ENCODE measurements around the gene MYO15A. TPM values are rescaled to one million over a fixed set of nuclear protein-coding genes. Genes with fewer than 3 reads are reported as not detected.

The MYO15A gene
- total and polyA plus RNA-seq, 2 donors (not counting 1 experiment from before 2014, with no cell fraction given), result 0.42 to 2.0 TPM

DNA sequence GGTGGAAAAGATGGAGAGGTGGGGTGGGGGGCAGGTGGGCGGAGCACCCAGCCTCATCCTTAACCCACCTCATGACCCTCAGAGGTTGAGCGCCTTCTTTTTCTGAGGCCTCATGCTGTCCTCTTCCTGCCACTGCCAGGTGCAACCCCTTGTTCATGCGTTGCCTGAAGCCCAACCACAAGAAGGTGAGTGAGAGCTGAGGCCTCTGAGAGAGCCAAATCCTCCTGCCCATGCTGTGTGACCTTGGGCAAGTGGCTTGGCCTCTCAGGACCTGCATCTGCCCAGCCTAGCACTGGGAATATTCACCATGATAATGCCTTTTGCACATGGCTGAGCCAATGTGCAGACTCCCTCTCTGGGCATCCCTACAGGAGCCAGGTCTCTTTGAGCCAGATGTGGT, 32.1 kb downstream of the MYO15A start:
- Histone ChIP-seq H3K9ac (ENCODE audit: insufficient read depth, low read length) (no peak overlapping the region), H3K36me3 (ENCODE audit: control insufficient read depth, insufficient read depth, low read length) (no peaks in the 10 kb centered on the region), H3K4me1 (ENCODE audit: control insufficient read depth, extremely low read depth, insufficient read depth, low read length) (no peaks in the 10 kb centered on the region)

DNA sequence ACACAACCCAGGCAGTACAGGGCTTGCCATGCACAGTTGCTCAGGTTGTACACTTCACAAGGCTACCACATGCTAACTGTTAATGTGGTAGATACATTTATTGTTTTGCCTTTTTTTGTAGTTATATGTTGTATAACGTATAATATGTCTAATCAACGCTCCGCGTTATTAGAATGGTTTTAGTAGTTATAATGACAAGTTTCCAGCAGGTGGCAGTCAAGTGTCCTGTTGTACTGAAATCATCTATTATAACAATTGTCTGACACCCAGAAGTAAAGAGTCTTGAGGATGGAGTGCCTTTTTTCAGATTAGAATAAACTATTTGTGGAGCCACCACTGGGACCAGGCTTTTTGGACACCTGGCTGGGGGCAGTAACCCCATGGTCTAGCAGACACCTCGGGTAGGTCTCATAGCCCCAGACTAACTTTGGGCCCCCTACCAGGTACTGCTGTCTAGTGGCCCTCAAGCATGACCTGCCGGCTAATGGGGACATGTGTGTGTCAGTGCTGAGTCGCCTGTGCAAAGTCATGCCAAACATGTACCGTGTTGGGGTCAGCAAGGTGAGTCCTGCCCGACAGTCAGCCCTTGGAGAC, 32.8 kb downstream of the MYO15A start:
- peaks cover 5% of the 10 kb centered on the region for H3K27me3 ChIP-seq (ENCODE audit: control insufficient read depth, insufficient read depth, low read length)
- H2AFZ ChIP-seq (ENCODE audit: low read length), result no peak overlapping the region
- no peaks in the 10 kb centered on the region for H3K9me3 ChIP-seq (ENCODE audit: control insufficient read depth, insufficient read depth, low read depth, low read length)
- H3K4me1 ChIP-seq (ENCODE audit: control insufficient read depth, extremely low read depth, insufficient read depth, low read length), result no peaks in the 10 kb centered on the region
- no peaks in the 10 kb centered on the region for H3K79me2 ChIP-seq (ENCODE audit: control insufficient read depth, insufficient read depth, low read length)
- TF ChIP-seq EZH2 (IDR thresholded peaks at IDR 0.05; ENCODE audit: low read length, missing control alignments) (no peak), CTCF (conservative IDR thresholded peaks at IDR 0.05 in 1 of 2, IDR thresholded peaks at IDR 0.05 in 1 of 2; ENCODE audit: low read depth in 1 of 2, low read length in 2 of 2) (peak; percentile 23 to 48)
- no peaks in the 10 kb centered on the region for H4K20me1 ChIP-seq (ENCODE audit: control insufficient read depth, extremely low read depth, insufficient read depth, low read length)
- H3K36me3 ChIP-seq (ENCODE audit: control insufficient read depth, insufficient read depth, low read length), result no peaks in the 10 kb centered on the region
- peak; percentile 36 to 70 for DNase-seq (ENCODE audit: low read depth in 2 of 2)
- no peak overlapping the region for H3K4me2 ChIP-seq (ENCODE audit: extremely low read depth, insufficient read depth, low read length)
- no peak overlapping the region for H3K9ac ChIP-seq (ENCODE audit: insufficient read depth, low read length)
- no peak overlapping the region for H3K27ac ChIP-seq (ENCODE audit: insufficient read depth, low read length)
- no peak overlapping the region for H3K4me3 ChIP-seq (replicated peaks in 1 of 4; ENCODE audit: control extremely low read depth in 1 of 4, insufficient read depth in 1 of 4, low read depth in 3 of 4, low read length in 4 of 4)

More for the DNA sequence above, 32.1 kb downstream of the MYO15A start:
- H3K27me3 ChIP-seq (ENCODE audit: control insufficient read depth, insufficient read depth, low read length), result peaks cover 5% of the 10 kb centered on the region
- H3K79me2 ChIP-seq (ENCODE audit: control insufficient read depth, insufficient read depth, low read length), result no peaks in the 10 kb centered on the region
- no peak for DNase-seq (ENCODE audit: low read depth in 2 of 2)
- no peaks in the 10 kb centered on the region for H3K9me3 ChIP-seq (ENCODE audit: control insufficient read depth, insufficient read depth, low read depth, low read length)
- H2AFZ ChIP-seq (ENCODE audit: low read length), result no peak overlapping the region
- H4K20me1 ChIP-seq (ENCODE audit: control insufficient read depth, extremely low read depth, insufficient read depth, low read length), result no peaks in the 10 kb centered on the region
- no peak overlapping the region for H3K4me3 ChIP-seq (replicated peaks in 1 of 4; ENCODE audit: control extremely low read depth in 1 of 4, insufficient read depth in 1 of 4, low read depth in 3 of 4, low read length in 4 of 4)
- H3K4me2 ChIP-seq (ENCODE audit: extremely low read depth, insufficient read depth, low read length), result no peak overlapping the region
- TF ChIP-seq CTCF (conservative IDR thresholded peaks at IDR 0.05 in 1 of 2, IDR thresholded peaks at IDR 0.05 in 1 of 2; ENCODE audit: low read depth in 1 of 2, low read length in 2 of 2) (no peak), EZH2 (IDR thresholded peaks at IDR 0.05; ENCODE audit: low read length, missing control alignments) (no peak)
- no peak overlapping the region for H3K27ac ChIP-seq (ENCODE audit: insufficient read depth, low read length)

DNA sequence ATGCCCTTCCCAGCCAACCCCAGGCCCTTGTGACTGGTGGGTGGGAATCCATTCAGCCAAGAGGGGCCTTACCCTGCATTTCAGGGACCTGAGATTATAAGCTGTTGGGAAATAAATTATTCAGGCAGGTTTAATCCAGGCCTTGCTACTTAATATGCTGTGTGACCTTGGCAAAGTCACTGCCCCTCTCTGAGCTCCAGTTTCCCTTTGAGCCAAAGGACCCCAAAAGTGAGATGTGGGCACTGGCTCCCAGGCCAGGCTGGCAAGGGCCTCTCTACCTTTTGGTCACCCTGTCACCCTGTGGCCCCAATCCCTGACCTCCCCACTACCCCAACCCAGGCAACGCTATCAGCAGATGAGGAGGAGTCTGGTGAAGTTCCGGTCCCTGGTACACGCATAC, 33.9 kb downstream of the MYO15A start:
- Histone ChIP-seq H3K4me1 (ENCODE audit: control insufficient read depth, extremely low read depth, insufficient read depth, low read length) (no peaks in the 10 kb centered on the region), H3K27ac (ENCODE audit: insufficient read depth, low read length) (no peak overlapping the region), H3K4me3 (replicated peaks in 1 of 4; ENCODE audit: control extremely low read depth in 1 of 4, insufficient read depth in 1 of 4, low read depth in 3 of 4, low read length in 4 of 4) (no peak overlapping the region), H3K27me3 (ENCODE audit: control insufficient read depth, insufficient read depth, low read length) (no peaks in the 10 kb centered on the region), H3K9me3 (ENCODE audit: control insufficient read depth, insufficient read depth, low read depth, low read length) (no peaks in the 10 kb centered on the region), H2AFZ (ENCODE audit: low read length) (no peak overlapping the region), H3K4me2 (ENCODE audit: extremely low read depth, insufficient read depth, low read length) (no peak overlapping the region), H3K79me2 (ENCODE audit: control insufficient read depth, insufficient read depth, low read length) (no peaks in the 10 kb centered on the region), H3K36me3 (ENCODE audit: control insufficient read depth, insufficient read depth, low read length) (no peaks in the 10 kb centered on the region), H3K9ac (ENCODE audit: insufficient read depth, low read length) (no peak overlapping the region), H4K20me1 (ENCODE audit: control insufficient read depth, extremely low read depth, insufficient read depth, low read length) (no peaks in the 10 kb centered on the region)
- no peak for DNase-seq (ENCODE audit: low read depth in 2 of 2)
- no peak for TF ChIP-seq CTCF (conservative IDR thresholded peaks at IDR 0.05 in 1 of 2, IDR thresholded peaks at IDR 0.05 in 1 of 2; ENCODE audit: low read depth in 1 of 2, low read length in 2 of 2)
- no peak for TF ChIP-seq EZH2 (IDR thresholded peaks at IDR 0.05; ENCODE audit: low read length, missing control alignments)
